Stimulated activated naive B cell treated with anti-CD40 and anti-IgM and Interleukin-4, amounts not matched to agents 10 μg/mL and 1 μg/mL and 100 μg/mL, for 72 hours (primary cell): Measurements from ENCODE around the gene BCAT1.

ENCODE experiments used
- ATAC-seq, 2 donors: fragments of 150-1000 bp; cut with Tn5 transposase; replicated peaks; 2 replicates each; pipeline ENCODE4 v1.10.0; 2021; ENCODE audit warnings: moderate library complexity in 1 of 2
- DNase-seq: peaks from one replicate; pipeline ENCODE4 v3.0.0; 2021
- H3K27ac Mint-ChIP-seq: one replicate; pipeline ENCODE4 v1.8.0; 2022; ENCODE audit warnings: mild to moderate bottlenecking, mixed read lengths
- H3K27me3 Mint-ChIP-seq, 2 donors: one replicate each; pipeline ENCODE4 v1.8.0; 2022; ENCODE audit warnings: mixed read lengths in 2 of 2
- H3K36me3 Mint-ChIP-seq, 2 donors: one replicate each; pipeline ENCODE4 v1.8.0; 2022; ENCODE audit warnings: mixed read lengths in 2 of 2, mild to moderate bottlenecking in 1 of 2
- H3K4me1 Mint-ChIP-seq, 2 donors: one replicate each; pipeline ENCODE4 v1.8.0; 2022; ENCODE audit warnings: mixed read lengths in 2 of 2, mild to moderate bottlenecking in 1 of 2
- H3K4me3 Mint-ChIP-seq, 2 donors: one replicate each; pipeline ENCODE4 v1.8.0; 2022; ENCODE audit warnings: mild to moderate bottlenecking in 2 of 2, mixed read lengths in 2 of 2, moderate library complexity in 1 of 2
- H3K9me3 Mint-ChIP-seq, 2 donors: one replicate each; pipeline ENCODE4 v1.8.0; 2022; ENCODE audit warnings: mixed read lengths in 2 of 2, mild to moderate bottlenecking in 1 of 2

Gene BCAT1

DNA sequence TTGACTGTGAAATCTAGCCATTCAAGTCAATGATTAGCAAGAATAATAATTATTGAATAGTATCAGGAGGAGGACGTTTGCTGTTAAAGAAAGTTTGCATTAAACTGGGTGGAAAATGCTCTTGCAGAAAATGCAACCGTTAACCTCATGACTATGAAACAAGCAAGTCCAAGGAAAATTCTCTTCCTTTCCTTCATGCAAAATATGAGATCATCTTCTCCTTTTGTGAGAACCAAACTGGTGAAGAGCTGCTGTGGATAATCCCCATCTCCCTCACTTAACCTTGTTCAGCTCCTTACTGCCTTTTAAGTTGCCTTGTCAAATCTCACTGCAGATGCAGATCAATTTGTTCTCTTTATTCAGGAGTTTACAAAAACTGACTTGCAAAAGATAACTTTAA, 142.5 kb downstream of the BCAT1 start:
- ATAC-seq (no peak), DNase-seq (no peak)
- Mint-ChIP-seq H3K36me3 (peaks cover 6 to 18% of the 10 kb centered on the region in 2 donors), H3K9me3 (peaks cover 10 to 14% of the 10 kb centered on the region in 2 donors), H3K4me3 (no peak overlapping the region), H3K4me1 (peaks cover 6 to 9% of the 10 kb centered on the region in 2 donors), H3K27ac (no peak overlapping the region), H3K27me3 (no peaks in the 10 kb centered on the region)

DNA sequence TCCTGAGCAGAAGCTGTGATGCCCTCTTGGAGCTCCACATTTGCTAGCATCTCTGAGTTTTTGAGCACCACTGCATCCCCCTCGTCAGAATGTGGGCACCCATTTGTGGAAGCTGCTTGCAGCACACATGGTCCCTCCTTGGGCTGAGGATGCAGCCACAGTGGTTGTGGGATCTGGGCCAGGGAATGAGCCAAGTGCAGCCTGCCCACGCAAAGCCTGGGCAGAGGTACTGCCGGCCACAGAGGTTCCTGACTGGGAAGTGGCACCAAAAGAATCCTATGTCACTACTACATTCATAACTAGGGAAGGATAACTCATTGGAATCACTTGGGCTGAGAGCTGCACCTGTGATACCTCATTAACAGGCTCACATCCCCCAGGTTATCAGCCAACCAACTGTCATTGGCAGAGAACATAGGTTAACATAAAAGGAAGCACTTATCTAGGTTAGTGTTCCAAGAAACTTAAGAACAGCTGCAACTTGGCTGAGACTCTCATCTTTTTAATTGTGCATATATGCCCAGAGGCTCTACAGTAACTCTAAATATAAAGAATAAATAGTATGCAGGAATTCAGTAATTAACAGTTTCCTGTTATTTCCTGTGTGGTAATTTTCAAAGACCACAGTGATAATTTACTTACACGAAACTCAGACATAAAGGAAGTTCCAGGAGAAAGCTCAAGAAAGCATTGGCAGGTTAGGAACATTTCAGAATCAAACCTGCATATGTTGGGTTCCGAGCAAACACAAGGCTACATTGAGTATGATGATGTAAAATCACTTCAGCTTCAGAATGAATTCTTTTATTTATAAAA, 145.3 kb downstream of the BCAT1 start:
- H3K36me3 Mint-ChIP-seq, result peaks cover 6 to 15% of the 10 kb centered on the region in 2 donors
- H3K4me3 Mint-ChIP-seq, result no peak overlapping the region
- DNase-seq (no peak), ATAC-seq (no peak)
- H3K4me1 Mint-ChIP-seq, result peaks cover 9 to 10% of the 10 kb centered on the region in 2 donors
- no peak overlapping the region for H3K27ac Mint-ChIP-seq
- H3K9me3 Mint-ChIP-seq, result peaks cover 10 to 11% of the 10 kb centered on the region in 2 donors
- no peaks in the 10 kb centered on the region for H3K27me3 Mint-ChIP-seq

DNA sequence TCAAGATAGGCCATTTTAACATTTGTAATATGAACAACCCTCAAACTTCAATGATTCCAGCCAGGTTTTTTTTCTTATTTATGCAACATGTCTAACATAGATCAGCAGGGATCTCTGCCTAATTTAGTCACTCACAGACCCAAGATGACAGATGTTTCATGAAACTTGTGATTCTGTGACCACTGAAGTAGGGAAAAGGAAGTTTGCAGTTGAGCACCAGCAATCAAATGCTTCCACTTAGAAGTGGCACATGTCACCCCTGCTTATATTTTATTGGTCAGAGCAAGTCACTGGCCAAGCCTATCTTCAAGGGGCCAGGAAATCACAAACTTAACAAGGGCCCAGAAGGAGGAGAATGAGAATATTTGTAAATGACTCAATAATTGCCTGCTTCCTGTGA, 150.6 kb downstream of the BCAT1 start:
- Mint-ChIP-seq H3K27ac (peak overlapping the region; percentile 69), H3K9me3 (peaks cover 4 to 7% of the 10 kb centered on the region in 2 donors), H3K4me3 (no peak overlapping the region), H3K4me1 (peaks cover 18 to 37% of the 10 kb centered on the region in 2 donors), H3K36me3 (peaks cover 4 to 9% of the 10 kb centered on the region in 2 donors), H3K27me3 (no peaks in the 10 kb centered on the region)
- ATAC-seq (peak; percentile 80 to 91), DNase-seq (peak; percentile 14)

- Mint-ChIP-seq H3K27me3 (no peaks in the 10 kb centered on the region), H3K9me3 (peaks cover 2 to 5% of the 10 kb centered on the region in 2 donors), H3K4me1 (peaks cover 15 to 32% of the 10 kb centered on the region in 2 donors), H3K4me3 (no peak overlapping the region), H3K36me3 (peaks cover under 1 to 5% of the 10 kb centered on the region in 2 donors), H3K27ac (peak overlapping the region; percentile 69)
- DNase-seq, result no peak
- peak in 1 of 2 donors; percentile 11 for ATAC-seq
Measured at GRCh38 chr12:24797901-24798300, 151.0 kb downstream of the BCAT1 start.

DNA sequence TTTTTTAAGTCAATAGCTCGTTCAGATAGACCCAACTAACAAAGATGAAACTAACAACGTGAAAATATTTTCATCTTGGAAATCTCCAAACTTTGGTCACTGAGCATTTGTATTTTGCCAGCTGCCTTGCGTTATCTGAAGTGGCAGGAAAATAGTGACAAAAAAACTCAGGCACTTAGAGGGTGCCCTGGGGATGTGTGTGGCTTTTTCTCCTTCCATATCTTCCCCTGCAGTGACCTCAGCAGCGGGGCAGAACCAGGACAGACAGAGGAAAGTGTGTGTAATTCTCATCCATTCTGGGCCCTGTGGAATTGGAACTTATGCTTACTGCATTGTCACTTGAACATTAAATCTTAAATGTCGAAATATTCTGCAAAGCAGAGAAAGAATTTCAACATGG, 152.0 kb downstream of the BCAT1 start:
- Mint-ChIP-seq H3K27me3 (no peaks in the 10 kb centered on the region), H3K27ac (no peak overlapping the region), H3K4me1 (peaks cover 15 to 37% of the 10 kb centered on the region in 2 donors), H3K4me3 (no peak overlapping the region), H3K9me3 (peaks cover 0 to 2% of the 10 kb centered on the region in 2 donors), H3K36me3 (peaks cover 0 to 2% of the 10 kb centered on the region in 2 donors)
- no peak for ATAC-seq
- no peak for DNase-seq

GRCh38 chr12:24795699-24796347, 153.1 kb downstream of the BCAT1 start:
- peak overlapping the region; percentile 72 for H3K27ac Mint-ChIP-seq
- peak; percentile 43 to 47 for ATAC-seq
- no peaks in the 10 kb centered on the region for H3K27me3 Mint-ChIP-seq
- no peaks in the 10 kb centered on the region for H3K9me3 Mint-ChIP-seq
- no peaks in the 10 kb centered on the region for H3K36me3 Mint-ChIP-seq
- H3K4me1 Mint-ChIP-seq, result peaks cover 18 to 40% of the 10 kb centered on the region in 2 donors
- no peak for DNase-seq
- peak overlapping the region; percentile 61 to 69 for H3K4me3 Mint-ChIP-seq

GRCh38 chr12:24791622-24792021, 157.3 kb downstream of the BCAT1 start:
- H3K4me1 Mint-ChIP-seq, result peaks cover 4 to 24% of the 10 kb centered on the region in 2 donors
- ATAC-seq (no peak), DNase-seq (no peak)
- no peaks in the 10 kb centered on the region for H3K9me3 Mint-ChIP-seq
- H3K36me3 Mint-ChIP-seq, result no peaks in the 10 kb centered on the region
- no peak overlapping the region for H3K4me3 Mint-ChIP-seq
- peaks cover 0 to 5% of the 10 kb centered on the region in 2 donors for H3K27me3 Mint-ChIP-seq
- H3K27ac Mint-ChIP-seq, result no peak overlapping the region

GRCh38 chr12:24788886-24789285, 160.0 kb downstream of the BCAT1 start:
- H3K9me3 Mint-ChIP-seq, result no peaks in the 10 kb centered on the region
- peaks cover 3 to 8% of the 10 kb centered on the region in 2 donors for H3K4me1 Mint-ChIP-seq
- no peaks in the 10 kb centered on the region for H3K36me3 Mint-ChIP-seq
- no peak overlapping the region for H3K27ac Mint-ChIP-seq
- H3K27me3 Mint-ChIP-seq, result peaks cover 5 to 6% of the 10 kb centered on the region in 2 donors
- H3K4me3 Mint-ChIP-seq, result no peak overlapping the region
- DNase-seq (no peak), ATAC-seq (no peak)

GRCh38 chr12:24780697-24781368, 168.1 kb downstream of the BCAT1 start:
- H3K27ac Mint-ChIP-seq, result no peak overlapping the region
- no peak overlapping the region for H3K4me3 Mint-ChIP-seq
- peaks cover 0 to 6% of the 10 kb centered on the region in 2 donors for H3K27me3 Mint-ChIP-seq
- DNase-seq, result no peak
- H3K4me1 Mint-ChIP-seq, result no peaks in the 10 kb centered on the region
- H3K36me3 Mint-ChIP-seq, result peaks cover 0 to under 1% of the 10 kb centered on the region in 2 donors
- H3K9me3 Mint-ChIP-seq, result no peaks in the 10 kb centered on the region
- peak in 1 of 2 donors; percentile 29 for ATAC-seq

- DNase-seq (no peak), ATAC-seq (peak; percentile 86)
- Mint-ChIP-seq H3K4me1 (no peaks in the 10 kb centered on the region), H3K4me3 (no peak overlapping the region), H3K9me3 (peaks cover 0 to 4% of the 10 kb centered on the region in 2 donors), H3K27ac (no peak overlapping the region), H3K27me3 (no peaks in the 10 kb centered on the region), H3K36me3 (peaks cover 3 to 4% of the 10 kb centered on the region in 2 donors)
Measured at GRCh38 chr12:24778486-24779304, 170.2 kb downstream of the BCAT1 start.

DNA sequence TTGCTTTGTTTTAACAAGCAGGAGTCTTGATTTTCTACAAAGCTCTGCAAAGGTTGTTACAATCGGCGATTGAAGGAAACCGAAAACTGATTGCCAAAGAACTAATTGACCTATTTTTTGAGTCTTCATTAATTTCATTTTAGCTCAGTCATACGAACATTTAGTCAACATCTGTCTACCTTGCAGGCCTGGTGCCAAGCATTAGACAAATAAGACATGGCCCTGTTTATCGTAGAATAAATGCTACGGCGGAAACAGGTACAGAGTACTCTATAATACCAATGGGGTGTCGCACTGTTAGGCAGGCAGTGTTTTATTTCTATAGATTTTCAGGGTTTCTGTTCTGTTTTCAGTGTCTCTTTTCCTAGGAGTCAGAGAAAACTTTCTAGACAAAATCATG, 171.5 kb downstream of the BCAT1 start:
- DNase-seq, result no peak
- Mint-ChIP-seq H3K4me1 (no peaks in the 10 kb centered on the region), H3K36me3 (peaks cover 3 to 4% of the 10 kb centered on the region in 2 donors), H3K4me3 (no peak overlapping the region), H3K27me3 (no peaks in the 10 kb centered on the region), H3K9me3 (peaks cover 0 to 4% of the 10 kb centered on the region in 2 donors), H3K27ac (no peak overlapping the region)
- no peak for ATAC-seq

GRCh38 chr12:24776861-24777260, 172.0 kb downstream of the BCAT1 start:
- no peaks in the 10 kb centered on the region for H3K27me3 Mint-ChIP-seq
- no peak overlapping the region for H3K4me3 Mint-ChIP-seq
- peaks cover 0 to 4% of the 10 kb centered on the region in 2 donors for H3K9me3 Mint-ChIP-seq
- DNase-seq, result no peak
- ATAC-seq, result no peak
- no peak overlapping the region for H3K27ac Mint-ChIP-seq
- H3K36me3 Mint-ChIP-seq, result peaks cover 3 to 4% of the 10 kb centered on the region in 2 donors
- H3K4me1 Mint-ChIP-seq, result no peaks in the 10 kb centered on the region

- DNase-seq (no peak), ATAC-seq (no peak)
- H3K4me1 Mint-ChIP-seq, result no peaks in the 10 kb centered on the region
- no peak overlapping the region for H3K27ac Mint-ChIP-seq
- H3K27me3 Mint-ChIP-seq, result no peaks in the 10 kb centered on the region
- H3K9me3 Mint-ChIP-seq, result peaks cover 0 to 4% of the 10 kb centered on the region in 2 donors
- no peak overlapping the region for H3K4me3 Mint-ChIP-seq
- peaks cover 3 to 4% of the 10 kb centered on the region in 2 donors for H3K36me3 Mint-ChIP-seq
Measured at GRCh38 chr12:24775073-24775472, 173.8 kb downstream of the BCAT1 start.

- Mint-ChIP-seq H3K4me3 (no peak overlapping the region), H3K27me3 (no peaks in the 10 kb centered on the region), H3K27ac (no peak overlapping the region), H3K36me3 (peaks cover 3 to 4% of the 10 kb centered on the region in 2 donors), H3K4me1 (no peaks in the 10 kb centered on the region), H3K9me3 (peaks cover 0 to 4% of the 10 kb centered on the region in 2 donors)
- DNase-seq (no peak), ATAC-seq (no peak)
Measured at GRCh38 chr12:24773996-24774395, 174.9 kb downstream of the BCAT1 start.
